ENCODE results near the gene HSD17B2.

- TF ChIP-seq POLR2A (IDR thresholded peaks at IDR 0.05) = no peak
- TF ChIP-seq, protein P1, sequence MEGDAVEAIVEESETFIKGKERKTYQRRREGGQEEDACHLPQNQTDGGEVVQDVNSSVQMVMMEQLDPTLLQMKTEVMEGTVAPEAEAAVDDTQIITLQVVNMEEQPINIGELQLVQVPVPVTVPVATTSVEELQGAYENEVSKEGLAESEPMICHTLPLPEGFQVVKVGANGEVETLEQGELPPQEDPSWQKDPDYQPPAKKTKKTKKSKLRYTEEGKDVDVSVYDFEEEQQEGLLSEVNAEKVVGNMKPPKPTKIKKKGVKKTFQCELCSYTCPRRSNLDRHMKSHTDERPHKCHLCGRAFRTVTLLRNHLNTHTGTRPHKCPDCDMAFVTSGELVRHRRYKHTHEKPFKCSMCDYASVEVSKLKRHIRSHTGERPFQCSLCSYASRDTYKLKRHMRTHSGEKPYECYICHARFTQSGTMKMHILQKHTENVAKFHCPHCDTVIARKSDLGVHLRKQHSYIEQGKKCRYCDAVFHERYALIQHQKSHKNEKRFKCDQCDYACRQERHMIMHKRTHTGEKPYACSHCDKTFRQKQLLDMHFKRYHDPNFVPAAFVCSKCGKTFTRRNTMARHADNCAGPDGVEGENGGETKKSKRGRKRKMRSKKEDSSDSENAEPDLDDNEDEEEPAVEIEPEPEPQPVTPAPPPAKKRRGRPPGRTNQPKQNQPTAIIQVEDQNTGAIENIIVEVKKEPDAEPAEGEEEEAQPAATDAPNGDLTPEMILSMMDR (IDR thresholded peaks at IDR 0.05) = no peak
Observed at GRCh38 chr16:82016964-82017363, 18.1 kb upstream of the HSD17B2 start.
